ENCODE measurements around the gene PISD.

DNA sequence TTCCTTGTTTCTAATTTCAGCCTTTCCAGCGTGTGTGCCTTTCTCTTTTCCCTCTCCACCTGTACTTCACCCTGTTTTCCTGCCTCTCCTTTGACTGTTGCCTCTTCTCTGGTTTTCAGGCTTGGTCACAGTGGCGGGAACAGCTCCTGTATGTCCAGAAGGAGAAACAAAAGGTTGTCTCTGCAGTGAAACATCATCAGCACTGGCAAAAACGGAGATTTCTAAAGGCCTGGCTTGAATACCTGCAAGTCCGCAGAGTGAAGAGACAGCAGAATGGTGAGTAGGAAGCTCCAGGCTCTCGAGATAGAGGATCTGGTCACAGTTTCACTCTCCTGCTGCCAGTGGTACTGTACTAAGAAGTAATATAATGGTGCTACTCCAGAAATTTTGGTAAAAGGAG lies 89.1 kb downstream of the PISD start:
- TF ChIP-seq CTCF (IDR thresholded peaks at IDR 0.05) (no peak), POLR2A (IDR thresholded peaks at IDR 0.05) (no peak)

All from esophagus squamous epithelium (tissue), 4 donors.